Measurements from ENCODE around the gene MFAP3L.

DNA sequence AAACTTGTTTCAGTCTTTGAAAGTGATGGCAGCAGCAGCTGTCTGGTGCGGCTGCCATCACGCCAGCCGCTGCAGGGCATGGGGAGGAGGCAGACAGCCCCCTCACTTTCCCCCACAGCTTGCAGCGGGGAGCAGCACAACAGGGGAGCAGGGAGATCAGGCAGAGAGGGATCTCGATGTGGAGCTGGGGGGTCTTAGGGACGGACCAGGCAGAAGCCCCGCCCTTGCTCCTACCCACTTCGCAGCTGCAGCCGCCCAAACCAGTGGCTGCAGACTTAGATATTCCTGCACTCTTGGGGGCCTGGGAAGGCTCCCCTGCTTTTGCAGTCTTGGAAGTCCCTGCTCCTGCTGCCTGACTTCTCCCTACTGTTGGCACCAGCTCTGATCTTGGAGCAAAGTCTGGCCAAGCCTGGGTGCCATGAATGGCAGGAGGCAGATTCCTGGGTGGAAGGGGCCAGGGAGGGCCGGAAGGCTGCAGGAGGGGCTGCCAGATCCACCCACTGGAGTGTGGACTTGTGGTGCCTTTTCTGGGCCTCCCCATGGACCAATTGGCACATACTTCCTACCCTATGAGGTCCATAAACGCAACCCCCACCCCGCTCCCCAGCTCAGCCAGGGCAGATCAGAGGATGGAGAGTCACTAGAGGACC is 14.0 kb upstream of the MFAP3L start:
- TF ChIP-seq, protein P1, sequence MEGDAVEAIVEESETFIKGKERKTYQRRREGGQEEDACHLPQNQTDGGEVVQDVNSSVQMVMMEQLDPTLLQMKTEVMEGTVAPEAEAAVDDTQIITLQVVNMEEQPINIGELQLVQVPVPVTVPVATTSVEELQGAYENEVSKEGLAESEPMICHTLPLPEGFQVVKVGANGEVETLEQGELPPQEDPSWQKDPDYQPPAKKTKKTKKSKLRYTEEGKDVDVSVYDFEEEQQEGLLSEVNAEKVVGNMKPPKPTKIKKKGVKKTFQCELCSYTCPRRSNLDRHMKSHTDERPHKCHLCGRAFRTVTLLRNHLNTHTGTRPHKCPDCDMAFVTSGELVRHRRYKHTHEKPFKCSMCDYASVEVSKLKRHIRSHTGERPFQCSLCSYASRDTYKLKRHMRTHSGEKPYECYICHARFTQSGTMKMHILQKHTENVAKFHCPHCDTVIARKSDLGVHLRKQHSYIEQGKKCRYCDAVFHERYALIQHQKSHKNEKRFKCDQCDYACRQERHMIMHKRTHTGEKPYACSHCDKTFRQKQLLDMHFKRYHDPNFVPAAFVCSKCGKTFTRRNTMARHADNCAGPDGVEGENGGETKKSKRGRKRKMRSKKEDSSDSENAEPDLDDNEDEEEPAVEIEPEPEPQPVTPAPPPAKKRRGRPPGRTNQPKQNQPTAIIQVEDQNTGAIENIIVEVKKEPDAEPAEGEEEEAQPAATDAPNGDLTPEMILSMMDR (conservative IDR thresholded peaks at IDR 0.05; ENCODE audit: low read depth, low read length), result no peak
- TF ChIP-seq EZH2 (IDR thresholded peaks at IDR 0.05; ENCODE audit: low read length, unreplicated experiment), result no peak

Data from PC-3 (cell line).